ENCODE results near the gene CHST9.
"Not testable (repeated sequence)": the region's sequence is repeated elsewhere in the genome, so short reads cannot be mapped to it uniquely, and the experiment has no call there.

The CHST9 gene

GRCh38 chr18:27008575-27008974 lies 176.5 kb downstream of the CHST9 start:
- DNase-seq (ENCODE audit: low spot score in 2 of 2) (no peak), ATAC-seq (replicated peaks; ENCODE audit: extremely low read depth, poor library complexity, severe bottlenecking) (no peak)
- H3K4me3 Mint-ChIP-seq: no peak overlapping the region
- peaks cover 17% of the 10 kb centered on the region for H3K9me3 Mint-ChIP-seq
- H3K36me3 Mint-ChIP-seq (ENCODE audit: insufficient read depth): peaks cover 3% of the 10 kb centered on the region
- H3K27me3 Mint-ChIP-seq: no peaks in the 10 kb centered on the region
- no peaks in the 10 kb centered on the region for H3K4me1 Mint-ChIP-seq
- H3K27ac Mint-ChIP-seq (ENCODE audit: low read depth): no peak overlapping the region

GRCh38 chr18:27007880-27008279 lies 177.2 kb downstream of the CHST9 start:
- ATAC-seq (replicated peaks; ENCODE audit: extremely low read depth, poor library complexity, severe bottlenecking) (no peak), DNase-seq (ENCODE audit: low spot score in 2 of 2) (no peak)
- Mint-ChIP-seq H3K27me3 (no peaks in the 10 kb centered on the region), H3K4me1 (no peaks in the 10 kb centered on the region), H3K9me3 (peaks cover 17% of the 10 kb centered on the region), H3K4me3 (no peak overlapping the region), H3K36me3 (ENCODE audit: insufficient read depth) (peaks cover 3% of the 10 kb centered on the region), H3K27ac (ENCODE audit: low read depth) (no peak overlapping the region)

- no peak for DNase-seq (ENCODE audit: low spot score in 2 of 2)
- Mint-ChIP-seq H3K4me1 (no peaks in the 10 kb centered on the region), H3K36me3 (ENCODE audit: insufficient read depth) (peaks cover 1% of the 10 kb centered on the region), H3K27me3 (no peaks in the 10 kb centered on the region), H3K27ac (ENCODE audit: low read depth) (no peak overlapping the region), H3K9me3 (peaks cover 20% of the 10 kb centered on the region), H3K4me3 (no peak overlapping the region)
- no peak for ATAC-seq (replicated peaks; ENCODE audit: extremely low read depth, poor library complexity, severe bottlenecking)
Measured at GRCh38 chr18:27005589-27005988, 179.5 kb downstream of the CHST9 start.

- ATAC-seq (replicated peaks; ENCODE audit: extremely low read depth, poor library complexity, severe bottlenecking): no peak
- Mint-ChIP-seq H3K9me3 (peaks cover 17% of the 10 kb centered on the region), H3K36me3 (ENCODE audit: insufficient read depth) (no peaks in the 10 kb centered on the region), H3K27me3 (no peaks in the 10 kb centered on the region), H3K27ac (ENCODE audit: low read depth) (no peak overlapping the region), H3K4me1 (no peaks in the 10 kb centered on the region), H3K4me3 (no peak overlapping the region)
- DNase-seq (ENCODE audit: low spot score in 2 of 2): no peak
Measured at GRCh38 chr18:27004056-27004829, 180.9 kb downstream of the CHST9 start.

- Mint-ChIP-seq H3K4me1 (no peaks in the 10 kb centered on the region), H3K9me3 (peaks cover 11% of the 10 kb centered on the region), H3K4me3 (no peak overlapping the region), H3K27ac (ENCODE audit: low read depth) (no peak overlapping the region), H3K36me3 (ENCODE audit: insufficient read depth) (no peaks in the 10 kb centered on the region), H3K27me3 (no peaks in the 10 kb centered on the region)
- DNase-seq (ENCODE audit: low spot score in 2 of 2): no peak
- ATAC-seq (replicated peaks; ENCODE audit: extremely low read depth, poor library complexity, severe bottlenecking): no peak
Measured at GRCh38 chr18:26999797-27000196, 185.3 kb downstream of the CHST9 start.

- ATAC-seq (replicated peaks; ENCODE audit: extremely low read depth, poor library complexity, severe bottlenecking): no peak
- Mint-ChIP-seq H3K27ac (ENCODE audit: low read depth) (no peak overlapping the region), H3K36me3 (ENCODE audit: insufficient read depth) (no peaks in the 10 kb centered on the region), H3K4me3 (no peak overlapping the region), H3K27me3 (no peaks in the 10 kb centered on the region), H3K9me3 (peaks cover 15% of the 10 kb centered on the region), H3K4me1 (no peaks in the 10 kb centered on the region)
- no peak for DNase-seq (ENCODE audit: low spot score in 2 of 2)
Measured at GRCh38 chr18:26993568-26993967, 191.5 kb downstream of the CHST9 start.

GRCh38 chr18:26992926-26993325 lies 192.2 kb downstream of the CHST9 start:
- Mint-ChIP-seq H3K27ac (ENCODE audit: low read depth) (no peak overlapping the region), H3K27me3 (no peaks in the 10 kb centered on the region), H3K4me1 (no peaks in the 10 kb centered on the region), H3K9me3 (peaks cover 12% of the 10 kb centered on the region), H3K36me3 (ENCODE audit: insufficient read depth) (no peaks in the 10 kb centered on the region), H3K4me3 (no peak overlapping the region)
- ATAC-seq (replicated peaks; ENCODE audit: extremely low read depth, poor library complexity, severe bottlenecking) (no peak), DNase-seq (ENCODE audit: low spot score in 2 of 2) (no peak)

- no peaks in the 10 kb centered on the region for H3K36me3 Mint-ChIP-seq (ENCODE audit: insufficient read depth)
- H3K27ac Mint-ChIP-seq (ENCODE audit: low read depth): no peak overlapping the region
- no peak for ATAC-seq (replicated peaks; ENCODE audit: extremely low read depth, poor library complexity, severe bottlenecking)
- H3K4me3 Mint-ChIP-seq: no peak overlapping the region
- H3K4me1 Mint-ChIP-seq: no peaks in the 10 kb centered on the region
- no peaks in the 10 kb centered on the region for H3K27me3 Mint-ChIP-seq
- peaks cover 21% of the 10 kb centered on the region for H3K9me3 Mint-ChIP-seq
- DNase-seq (ENCODE audit: low spot score in 2 of 2): no peak
Measured at GRCh38 chr18:26989842-26990241, 195.3 kb downstream of the CHST9 start.

GRCh38 chr18:26981360-26982082 lies 203.6 kb downstream of the CHST9 start:
- ATAC-seq (replicated peaks; ENCODE audit: extremely low read depth, poor library complexity, severe bottlenecking): no peak
- Mint-ChIP-seq H3K27me3 (no peaks in the 10 kb centered on the region), H3K9me3 (peaks cover 27% of the 10 kb centered on the region), H3K4me1 (no peaks in the 10 kb centered on the region), H3K4me3 (no peak overlapping the region), H3K36me3 (ENCODE audit: insufficient read depth) (no peaks in the 10 kb centered on the region), H3K27ac (ENCODE audit: low read depth) (no peak overlapping the region)
- no peak for DNase-seq (ENCODE audit: low spot score in 2 of 2)

- H3K27me3 Mint-ChIP-seq: no peaks in the 10 kb centered on the region
- DNase-seq (ENCODE audit: low spot score in 2 of 2): no peak
- H3K9me3 Mint-ChIP-seq: peaks cover 23% of the 10 kb centered on the region
- no peaks in the 10 kb centered on the region for H3K36me3 Mint-ChIP-seq (ENCODE audit: insufficient read depth)
- no peaks in the 10 kb centered on the region for H3K4me1 Mint-ChIP-seq
- no peak overlapping the region for H3K4me3 Mint-ChIP-seq
- ATAC-seq (replicated peaks; ENCODE audit: extremely low read depth, poor library complexity, severe bottlenecking): no peak
- H3K27ac Mint-ChIP-seq (ENCODE audit: low read depth): no peak overlapping the region
Measured at GRCh38 chr18:26978812-26979341, 206.2 kb downstream of the CHST9 start.

GRCh38 chr18:26977781-26978180 lies 207.3 kb downstream of the CHST9 start:
- Mint-ChIP-seq H3K27me3 (no peaks in the 10 kb centered on the region), H3K27ac (ENCODE audit: low read depth) (no peak overlapping the region), H3K9me3 (peaks cover 21% of the 10 kb centered on the region), H3K4me1 (no peaks in the 10 kb centered on the region), H3K36me3 (ENCODE audit: insufficient read depth) (no peaks in the 10 kb centered on the region), H3K4me3 (no peak overlapping the region)
- ATAC-seq (replicated peaks; ENCODE audit: extremely low read depth, poor library complexity, severe bottlenecking): no peak
- no peak for DNase-seq (ENCODE audit: low spot score in 2 of 2)

- Mint-ChIP-seq H3K27me3 (no peaks in the 10 kb centered on the region), H3K4me3 (no peak overlapping the region), H3K4me1 (no peaks in the 10 kb centered on the region), H3K36me3 (ENCODE audit: insufficient read depth) (no peaks in the 10 kb centered on the region), H3K27ac (ENCODE audit: low read depth) (no peak overlapping the region), H3K9me3 (peaks cover 29% of the 10 kb centered on the region)
- DNase-seq (ENCODE audit: low spot score in 2 of 2): no peak
- no peak for ATAC-seq (replicated peaks; ENCODE audit: extremely low read depth, poor library complexity, severe bottlenecking)
Measured at GRCh38 chr18:26976206-26976605, 208.9 kb downstream of the CHST9 start.

- ATAC-seq (replicated peaks; ENCODE audit: extremely low read depth, poor library complexity, severe bottlenecking); H3K27ac Mint-ChIP-seq (ENCODE audit: low read depth); H3K36me3 Mint-ChIP-seq (ENCODE audit: insufficient read depth); DNase-seq (ENCODE audit: low spot score in 2 of 2); H3K4me3 Mint-ChIP-seq; H3K27me3 Mint-ChIP-seq; H3K4me1 Mint-ChIP-seq: not testable (repeated sequence)
- peaks cover 24% of the 10 kb centered on the region for H3K9me3 Mint-ChIP-seq
Measured at GRCh38 chr18:26972549-26972948, 212.6 kb downstream of the CHST9 start.

Data from central memory CD8-positive, alpha-beta T cell (primary cell).